SK-N-SH treated with all-trans-retinoic acid at 6 μM for 48 hours (cell line): ENCODE results near the gene NTSR1.

Experiments
- GLIS3 ChIP-seq: fragments of 250-450 bp; sonication (Bioruptor Pico); IDR thresholded peaks from 2 replicates; pipeline ENCODE4 v1.5.0; 2020; ENCODE audit warnings: mild to moderate bottlenecking, moderate library complexity
- RARB ChIP-seq: fragments of 250-450 bp; sonication (Bioruptor Pico); IDR thresholded peaks from 2 replicates; pipeline ENCODE4 v1.8.0; 2021; ENCODE audit warnings: mild to moderate bottlenecking, moderate library complexity
- TF ChIP-seq, protein P1 (sequence below): fragments of 250-450 bp; sonication (Bioruptor Pico); IDR thresholded peaks from 2 replicates; pipeline ENCODE4 v1.5.1; 2020; ENCODE audit warnings: low read depth, mild to moderate bottlenecking, moderate library complexity

GRCh38 chr20:62739581-62740285, 31.1 kb downstream of the NTSR1 start:
- TF ChIP-seq, protein P1, sequence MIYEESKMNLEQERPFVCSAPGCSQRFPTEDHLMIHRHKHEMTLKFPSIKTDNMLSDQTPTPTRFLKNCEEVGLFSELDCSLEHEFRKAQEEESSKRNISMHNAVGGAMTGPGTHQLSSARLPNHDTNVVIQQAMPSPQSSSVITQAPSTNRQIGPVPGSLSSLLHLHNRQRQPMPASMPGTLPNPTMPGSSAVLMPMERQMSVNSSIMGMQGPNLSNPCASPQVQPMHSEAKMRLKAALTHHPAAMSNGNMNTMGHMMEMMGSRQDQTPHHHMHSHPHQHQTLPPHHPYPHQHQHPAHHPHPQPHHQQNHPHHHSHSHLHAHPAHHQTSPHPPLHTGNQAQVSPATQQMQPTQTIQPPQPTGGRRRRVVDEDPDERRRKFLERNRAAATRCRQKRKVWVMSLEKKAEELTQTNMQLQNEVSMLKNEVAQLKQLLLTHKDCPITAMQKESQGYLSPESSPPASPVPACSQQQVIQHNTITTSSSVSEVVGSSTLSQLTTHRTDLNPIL (CRISPR knock-in tag), result no peak
- TF ChIP-seq RARB (CRISPR knock-in tag) (no peak), GLIS3 (CRISPR knock-in tag) (no peak)
